Endometrial microvascular endothelial cells (primary cell): ENCODE measurements around the gene LRRC28. TPM values are rescaled to one million over a fixed set of nuclear protein-coding genes. Genes with fewer than 3 reads are reported as not detected.

Experiments used
- in situ Hi-C: cut with HindIII; loops from 2 replicates; pipeline ENCODE4 v1.10.0; 2017; ENCODE audit warnings: low sequenced_read_pairs, low pct_unique_long_range_greater_than_20kb; ENCODE audit errors: inconsistent ontology term
- total RNA-seq: library from RNA; depleted of rRNA; stranded (reverse); fragments of >200 nt; gene quantifications from one replicate; pipeline ENCODE4 v1.2.3, GENCODE V29; 2015; ENCODE audit errors: inconsistent ontology term

Gene LRRC28
- total RNA-seq, 1 donor from 2014 or later: 20.9 TPM

DNA sequence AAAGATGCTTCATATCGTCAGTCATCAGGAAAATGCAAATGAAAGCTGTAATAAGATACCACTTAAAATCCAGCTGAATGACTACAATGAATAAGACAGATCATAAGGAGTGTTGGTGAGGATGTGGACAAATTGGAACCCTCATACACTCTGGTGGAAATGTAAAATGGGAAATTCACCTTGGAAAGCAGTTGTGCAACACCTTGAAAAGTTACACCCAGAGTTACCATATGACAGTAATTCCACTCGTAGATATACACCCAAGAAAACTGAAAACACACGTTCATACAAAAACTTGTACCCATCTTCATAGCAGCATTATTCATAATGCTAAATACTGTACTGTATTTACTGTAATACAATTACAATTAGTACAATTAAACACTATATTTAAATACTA is 4.2 kb upstream of the LRRC28 start:
- in situ Hi-C loops: no loop called here

DNA sequence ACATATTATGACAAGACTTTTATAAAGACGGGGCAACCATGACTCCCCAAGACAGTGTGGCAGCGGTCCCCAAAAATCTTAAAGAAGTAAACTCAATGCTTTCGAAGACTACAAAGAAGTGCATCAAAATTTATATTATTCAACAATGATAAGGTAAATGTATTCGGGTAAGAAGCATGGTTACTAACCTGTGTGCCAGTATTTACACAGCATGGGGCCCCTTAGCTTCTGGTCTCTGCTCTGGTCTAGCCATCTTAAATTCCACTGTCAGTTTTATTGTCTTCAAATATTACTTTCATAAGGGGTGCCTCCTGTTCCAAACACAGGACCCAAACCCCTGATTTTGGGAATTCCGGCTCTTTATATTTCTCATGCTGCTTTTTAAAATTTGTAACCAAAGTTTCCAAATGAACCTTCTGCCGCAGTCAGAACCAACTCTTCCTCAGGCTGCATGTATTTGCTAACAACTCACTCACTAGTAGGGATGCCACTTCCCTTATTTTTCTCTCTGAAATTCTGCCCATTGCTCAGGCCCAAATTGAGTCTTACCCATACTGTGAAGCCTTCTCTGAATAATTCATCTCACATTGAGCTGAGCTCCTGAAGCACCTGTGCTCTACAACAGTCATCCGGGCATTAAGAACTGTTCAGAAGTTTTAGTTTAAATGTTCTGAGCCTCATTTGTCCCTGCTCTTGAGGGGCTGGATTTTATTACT is 3.1 kb upstream of the LRRC28 start:
- in situ Hi-C loops: no loop called here

GRCh38 chr15:99249270-99249841 is 1.9 kb upstream of the LRRC28 start, which contains the start of gene TTC23:
Gene TTC23 (minus strand): TSS chr15:99249581. CDS start chr15:99228712, 20,869 bp downstream.
- in situ Hi-C loops: no loop called here

- in situ Hi-C loops: no loop called here
Observed at GRCh38 chr15:99250001-99250400, 1.3 kb upstream of the LRRC28 start.

GRCh38 chr15:99250494-99250856 is 806 bp upstream of the LRRC28 start:
- in situ Hi-C loops: no loop called here

- in situ Hi-C loops: no loop called here
Observed at GRCh38 chr15:99252326-99252725, 1.0 kb downstream of the LRRC28 start.

DNA sequence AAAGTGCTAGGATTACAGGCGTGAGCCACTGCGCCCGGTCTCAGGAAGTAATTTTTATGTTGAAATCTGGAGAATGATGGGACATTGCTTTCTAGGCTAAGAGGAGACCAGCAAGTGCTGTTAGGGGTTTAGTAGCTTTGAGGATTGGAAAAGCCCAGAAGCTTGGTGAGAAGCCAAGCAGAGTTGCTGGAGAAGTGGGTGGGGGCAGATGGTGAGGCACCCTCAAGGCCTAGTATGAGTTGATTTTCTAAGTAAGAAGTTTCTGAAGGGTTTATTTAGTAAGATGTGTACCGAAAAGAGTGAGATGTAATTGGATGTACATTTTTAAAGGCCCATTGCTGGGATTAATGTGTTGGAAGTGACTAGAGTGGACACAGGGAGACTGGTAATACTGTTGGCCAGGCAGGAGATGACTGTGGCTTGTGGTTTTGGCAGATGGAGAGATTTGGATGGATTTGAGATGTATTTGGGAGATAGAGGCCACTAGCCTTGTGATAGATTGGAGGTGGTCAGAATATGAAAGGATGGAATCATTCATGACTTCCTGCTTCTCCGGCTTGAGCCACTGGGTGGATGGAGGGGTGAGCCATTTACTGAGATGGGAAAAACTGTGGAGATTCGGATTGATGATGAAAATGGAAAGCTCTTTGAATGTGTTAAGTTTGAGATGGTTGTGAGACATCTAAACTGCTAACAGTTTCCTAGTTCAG is 2.3 kb downstream of the LRRC28 start:
- in situ Hi-C loops: no loop called here

GRCh38 chr15:99257107-99257750 is 5.9 kb downstream of the LRRC28 start:
- in situ Hi-C loops: no loop called here

DNA sequence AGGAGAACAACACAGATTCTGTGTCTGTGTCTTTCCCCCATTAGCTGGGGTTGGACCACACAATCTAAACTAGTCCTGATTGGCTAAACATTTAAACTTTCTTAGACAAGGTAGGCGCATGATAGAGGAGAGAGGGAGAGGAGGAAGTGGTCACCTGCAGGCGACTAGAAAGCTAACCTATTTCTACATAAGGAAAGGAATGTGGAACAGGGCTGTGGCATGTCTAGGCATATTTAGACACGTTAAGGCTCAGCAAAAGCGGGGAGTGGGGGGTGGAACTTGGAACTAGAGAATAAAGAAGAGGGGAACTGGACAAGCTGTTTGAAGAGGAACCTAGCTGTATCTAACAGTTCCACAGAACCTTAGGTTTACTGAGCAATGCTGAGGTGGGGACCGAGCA is 12.8 kb downstream of the LRRC28 start:
- in situ Hi-C loops: no loop called here

GRCh38 chr15:99265541-99266070 is 14.3 kb downstream of the LRRC28 start:
- in situ Hi-C loops: no loop called here

DNA sequence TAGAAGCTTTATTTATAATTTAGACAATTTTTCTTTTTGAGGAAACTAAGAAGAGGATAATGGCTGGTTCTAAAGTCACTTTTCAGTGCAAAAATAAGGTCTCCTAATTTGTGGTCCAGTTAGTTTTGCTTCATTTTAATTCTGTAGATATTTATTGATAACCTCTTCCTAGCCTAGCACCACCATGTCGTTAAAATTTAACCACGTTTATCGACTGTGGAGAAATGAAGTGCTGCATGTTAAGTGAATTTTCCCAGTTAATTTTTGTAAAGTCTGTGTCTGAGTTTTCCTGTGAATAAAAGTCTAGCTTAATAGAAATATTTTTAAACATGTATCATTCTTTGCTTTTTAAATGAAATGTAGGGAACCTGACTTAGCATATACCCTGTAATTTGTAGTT is 16.7 kb downstream of the LRRC28 start:
- in situ Hi-C loops: no loop called here

GRCh38 chr15:99268431-99268830 is 17.1 kb downstream of the LRRC28 start:
- in situ Hi-C loops: no loop called here

GRCh38 chr15:99273801-99274200 is 22.5 kb downstream of the LRRC28 start:
- in situ Hi-C loops: no loop called here

DNA sequence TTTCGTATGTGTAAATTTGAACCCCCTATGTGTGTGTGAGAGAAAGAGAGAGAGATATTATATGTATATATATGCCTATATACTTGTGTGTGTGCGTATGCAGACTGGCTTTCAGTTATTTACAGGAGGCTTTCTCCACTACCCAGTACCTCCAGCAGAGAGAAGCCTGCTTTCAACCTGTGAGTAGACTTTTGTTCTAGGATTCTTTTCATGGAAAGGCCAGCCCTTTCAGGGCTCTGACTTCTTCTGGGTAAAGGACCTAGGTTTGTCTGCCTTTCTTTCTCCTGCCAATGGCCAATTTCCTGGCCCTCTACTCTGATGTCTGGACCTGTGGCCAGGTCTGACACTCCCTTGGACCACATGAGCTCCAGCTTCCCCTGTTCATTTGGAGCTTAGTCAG is 23.8 kb downstream of the LRRC28 start:
- in situ Hi-C loops: loop anchor here (25.0 kb wide), 1 partner anchor 462 kb away; the partner anchor contains the start of gene LYSMD4

- in situ Hi-C loops: loop anchor here (25.0 kb wide), 1 partner anchor 462 kb away; the partner anchor contains the start of gene LYSMD4
Observed at GRCh38 chr15:99275525-99276128, 24.3 kb downstream of the LRRC28 start.

GRCh38 chr15:99279290-99279689 is 28.0 kb downstream of the LRRC28 start:
- in situ Hi-C loops: loop anchor here (25.0 kb wide), 1 partner anchor 458 kb away; the partner anchor contains the start of gene LYSMD4

- in situ Hi-C loops: loop anchor here (25.0 kb wide), 1 partner anchor 457 kb away; the partner anchor contains the start of gene LYSMD4
Observed at GRCh38 chr15:99279827-99280226, 28.5 kb downstream of the LRRC28 start.

GRCh38 chr15:99282121-99282520 is 30.8 kb downstream of the LRRC28 start:
- in situ Hi-C loops: loop anchor here (25.0 kb wide), 1 partner anchor 455 kb away; the partner anchor contains the start of gene LYSMD4

GRCh38 chr15:99282586-99282985 is 31.3 kb downstream of the LRRC28 start:
- in situ Hi-C loops: loop anchor here (25.0 kb wide), 1 partner anchor 455 kb away; the partner anchor contains the start of gene LYSMD4
